Neuronal stem cell (in vitro differentiated cells): Measurements from ENCODE around the gene CCDC192.

ENCODE experiments used
- DNase-seq: peaks from one replicate; pipeline ENCODE4 v3.0.0-alpha.2; 2013; ENCODE audit warnings: low spot score
- H2AFZ ChIP-seq: one replicate; pipeline ENCODE4 v1.6.1; 2013; ENCODE audit warnings: mild to moderate bottlenecking, low read length, inconsistent platforms
- H2AK5ac ChIP-seq: 2 replicates; pipeline ENCODE4 v1.6.1; 2013; ENCODE audit warnings: low read depth, mild to moderate bottlenecking, inconsistent platforms, low read length, moderate library complexity, mixed read lengths
- H2BK120ac ChIP-seq: 2 replicates; pipeline ENCODE4 v1.6.1; 2013; ENCODE audit warnings: low read depth, mild to moderate bottlenecking, inconsistent platforms, low read length, moderate library complexity, mixed read lengths
- H2BK12ac ChIP-seq: one replicate; pipeline ENCODE4 v1.6.1; 2013; ENCODE audit warnings: low read length, inconsistent platforms
- H2BK15ac ChIP-seq: 2 replicates; pipeline ENCODE4 v1.6.1; 2013; ENCODE audit warnings: mild to moderate bottlenecking, low read length, inconsistent platforms, mixed read lengths
- H2BK5ac ChIP-seq: one replicate; pipeline ENCODE4 v1.6.1; 2013; ENCODE audit warnings: inconsistent platforms, mild to moderate bottlenecking, low read length, moderate library complexity
- H3K14ac ChIP-seq: one replicate; pipeline ENCODE4 v1.6.1; 2013; ENCODE audit warnings: low read length, inconsistent platforms
- H3K18ac ChIP-seq: 2 replicates; pipeline ENCODE4 v1.6.1; 2013; ENCODE audit warnings: low read length, inconsistent platforms
- H3K23ac ChIP-seq: 2 replicates; pipeline ENCODE4 v1.6.1; 2013; ENCODE audit warnings: low read depth, mild to moderate bottlenecking, mixed read lengths, low read length, inconsistent platforms; ENCODE audit not compliant: poor library complexity
- H3K27ac ChIP-seq: replicated peaks from 3 replicates; pipeline ENCODE4 v1.5.1; 2013; ENCODE audit warnings: low read length, inconsistent platforms
- H3K27me3 ChIP-seq, 3 experiments: 2 replicates each; pipeline ENCODE4 v1.6.1; 2013; ENCODE audit warnings: low read length in 3 of 3, mild to moderate bottlenecking in 2 of 3, inconsistent platforms in 1 of 3, low read depth in 1 of 3, mixed read lengths in 1 of 3, moderate library complexity in 1 of 3; ENCODE audit not compliant: control insufficient read depth in 3 of 3, insufficient read depth in 3 of 3
- H3K36me3 ChIP-seq, 2 donors: replicated peaks in 1 of 2; 2 replicates each; pipeline ENCODE4 v1.6.1; 2013; ENCODE audit warnings: low read length in 2 of 2; ENCODE audit not compliant: control insufficient read depth in 2 of 2, insufficient read depth in 2 of 2
- H3K4ac ChIP-seq: 2 replicates; pipeline ENCODE4 v1.6.1; 2013; ENCODE audit warnings: inconsistent platforms, mild to moderate bottlenecking, low read length, moderate library complexity
- H3K4me1 ChIP-seq, 2 donors: 1 replicate in 1 of 2; 2 replicates in 1 of 2; pipeline ENCODE4 v1.6.1; 2013; ENCODE audit warnings: low read length in 2 of 2, low read depth in 1 of 2; ENCODE audit not compliant: control insufficient read depth in 2 of 2, insufficient read depth in 1 of 2
- H3K4me2 ChIP-seq: one replicate; pipeline ENCODE4 v1.6.1; 2013; ENCODE audit warnings: mild to moderate bottlenecking, low read length, inconsistent platforms; ENCODE audit not compliant: insufficient read depth, poor library complexity, severe bottlenecking
- H3K4me3 ChIP-seq, 2 donors: 2 replicates each; pipeline ENCODE4 v1.5.1; 2013; ENCODE audit warnings: low read length in 2 of 2, mild to moderate bottlenecking in 2 of 2, inconsistent platforms in 1 of 2, moderate library complexity in 1 of 2
- H3K79me1 ChIP-seq: one replicate; pipeline ENCODE4 v1.6.1; 2013; ENCODE audit warnings: low read depth, mild to moderate bottlenecking, inconsistent platforms, low read length, moderate library complexity
- H3K9ac ChIP-seq: one replicate; pipeline ENCODE4 v1.6.1; 2013; ENCODE audit warnings: mild to moderate bottlenecking, low read depth, low read length, inconsistent platforms; ENCODE audit not compliant: poor library complexity
- H3K9me3 ChIP-seq, 2 donors: replicated peaks in 1 of 2; 2 replicates each; pipeline versions ENCODE3 to v1.6.1; 2013; ENCODE audit warnings: low read length in 2 of 2, mild to moderate bottlenecking in 2 of 2, inconsistent platforms in 1 of 2, low read depth in 1 of 2, mixed read lengths in 1 of 2, moderate library complexity in 1 of 2; ENCODE audit not compliant: control insufficient read depth in 2 of 2, insufficient read depth in 1 of 2
- H4K8ac ChIP-seq: one replicate; pipeline ENCODE4 v1.6.1; 2013; ENCODE audit warnings: low read depth, mild to moderate bottlenecking, inconsistent platforms, low read length, moderate library complexity
- H4K91ac ChIP-seq: one replicate; pipeline ENCODE4 v1.6.1; 2013; ENCODE audit warnings: low read length, low read depth, mild to moderate bottlenecking, inconsistent platforms; ENCODE audit not compliant: poor library complexity
- WGBS, 2 donors: extraction: QIAGEN DNeasy Blood & Tissue Kit; methylation state at CpG; one replicate each; pipeline ENCODE4 v1.1.7; 2013; ENCODE audit warnings: missing lambda C conversion rate in 2 of 2, mixed read lengths in 1 of 2; ENCODE audit not compliant: insufficient read length in 2 of 2, insufficient replicate concordance in 1 of 2; ENCODE audit errors: extremely low coverage in 2 of 2; 5-methylcytosine and 5-hydroxymethylcytosine counted together

The CCDC192 gene

GRCh38 chr5:127758766-127759283, 55.6 kb downstream of the CCDC192 start:
- no peaks in the 10 kb centered on the region for H3K79me1 ChIP-seq

GRCh38 chr5:127761869-127762268, 58.7 kb downstream of the CCDC192 start:
- Histone ChIP-seq H3K18ac (no peak overlapping the region), H4K8ac (no peak overlapping the region), H2AFZ (no peak overlapping the region), H3K27me3 (no peaks in the 10 kb centered on the region), H3K23ac (no peak overlapping the region), H3K4me2 (no peak overlapping the region), H3K14ac (no peak overlapping the region), H3K4ac (no peak overlapping the region), H4K91ac (no peak overlapping the region), H3K4me1 (peaks cover 5 to 17% of the 10 kb centered on the region in 2 donors), H3K9me3 (no peaks in the 10 kb centered on the region), H2BK120ac (no peak overlapping the region), H3K9ac (no peak overlapping the region), H2BK5ac (no peak overlapping the region), H3K4me3 (no peak overlapping the region), H3K79me1 (no peaks in the 10 kb centered on the region), H2BK12ac (no peak overlapping the region), H3K36me3 (no peaks in the 10 kb centered on the region), H2AK5ac (no peak overlapping the region), H2BK15ac (no peak overlapping the region), H3K27ac (no peak overlapping the region)
- no peak for DNase-seq

More at GRCh38 chr5:127758766-127759283, 55.6 kb downstream of the CCDC192 start:
- H3K9ac ChIP-seq: no peak overlapping the region
- no peak overlapping the region for H2BK15ac ChIP-seq
- H3K4me1 ChIP-seq: peaks cover 2 to 7% of the 10 kb centered on the region in 2 donors
- no peaks in the 10 kb centered on the region for H3K36me3 ChIP-seq
- H2AFZ ChIP-seq: no peak overlapping the region
- H3K18ac ChIP-seq: no peak overlapping the region
- H2BK5ac ChIP-seq: no peak overlapping the region
- H3K23ac ChIP-seq: no peak overlapping the region
- no peak overlapping the region for H2BK120ac ChIP-seq
- H3K4ac ChIP-seq: no peak overlapping the region
- no peak overlapping the region for H3K14ac ChIP-seq
- H3K4me2 ChIP-seq: no peak overlapping the region
- H4K8ac ChIP-seq: no peak overlapping the region
- H3K9me3 ChIP-seq: no peaks in the 10 kb centered on the region
- H4K91ac ChIP-seq: no peak overlapping the region
- H3K4me3 ChIP-seq: no peak overlapping the region
- no peak for DNase-seq
- no peak overlapping the region for H2AK5ac ChIP-seq
- no peak overlapping the region for H3K27ac ChIP-seq
- H2BK12ac ChIP-seq: no peak overlapping the region
- no peaks in the 10 kb centered on the region for H3K27me3 ChIP-seq

- Histone ChIP-seq H3K9ac (no peak overlapping the region), H3K4me3 (no peak overlapping the region), H4K91ac (no peak overlapping the region), H3K4me2 (no peak overlapping the region), H2AFZ (no peak overlapping the region), H2BK5ac (no peak overlapping the region), H3K14ac (no peak overlapping the region), H3K27me3 (no peaks in the 10 kb centered on the region), H3K4ac (no peak overlapping the region), H3K9me3 (no peaks in the 10 kb centered on the region), H3K18ac (no peak overlapping the region), H3K4me1 (peaks cover 5 to 19% of the 10 kb centered on the region in 2 donors), H3K79me1 (no peaks in the 10 kb centered on the region), H2BK15ac (no peak overlapping the region), H3K23ac (no peak overlapping the region), H3K36me3 (no peaks in the 10 kb centered on the region), H2AK5ac (no peak overlapping the region), H2BK120ac (no peak overlapping the region), H3K27ac (no peak overlapping the region), H4K8ac (no peak overlapping the region), H2BK12ac (no peak overlapping the region)
- no peak for DNase-seq
- no CpG with 5 or more reads among the region's 3 CpGs for WGBS, 2 donors
Measured at GRCh38 chr5:127762412-127762811, 59.2 kb downstream of the CCDC192 start.

GRCh38 chr5:127766676-127767335, 63.6 kb downstream of the CCDC192 start:
- DNase-seq: no peak

More at GRCh38 chr5:127766676-127767335, 63.6 kb downstream of the CCDC192 start:
- no peak overlapping the region for H4K91ac ChIP-seq
- no peak overlapping the region for H3K4me3 ChIP-seq
- no peak overlapping the region for H3K4me2 ChIP-seq
- H3K4me1 ChIP-seq: peaks cover 3 to 19% of the 10 kb centered on the region in 2 donors
- H3K18ac ChIP-seq: no peak overlapping the region
- H3K79me1 ChIP-seq: no peaks in the 10 kb centered on the region
- H3K9me3 ChIP-seq: no peaks in the 10 kb centered on the region
- H2BK12ac ChIP-seq: no peak overlapping the region
- H3K23ac ChIP-seq: no peak overlapping the region
- no peak overlapping the region for H3K4ac ChIP-seq
- no peak overlapping the region for H3K9ac ChIP-seq
- no peak overlapping the region for H4K8ac ChIP-seq
- H2BK120ac ChIP-seq: no peak overlapping the region
- no peak overlapping the region for H2AK5ac ChIP-seq
- no peak overlapping the region for H2BK5ac ChIP-seq
- no peak overlapping the region for H3K27ac ChIP-seq
- H2AFZ ChIP-seq: peak overlapping the region; percentile 75
- no peak overlapping the region for H3K14ac ChIP-seq
- H2BK15ac ChIP-seq: no peak overlapping the region
- no peaks in the 10 kb centered on the region for H3K36me3 ChIP-seq
- no peaks in the 10 kb centered on the region for H3K27me3 ChIP-seq
- no CpG with 5 or more reads among the region's 2 CpGs for WGBS, 2 donors
